ENCODE results near the gene TMEM63A. TPM values are rescaled to one million over a fixed set of nuclear protein-coding genes. Genes with fewer than 3 reads are reported as not detected.

The TMEM63A gene
- total and polyA plus RNA-seq, 2 of the 13 experiments (the other 11 are each of a cell fraction or from before 2014, with no cell fraction given) = 23.9 to 53.3 TPM

- TF ChIP-seq ZHX2 (IDR thresholded peaks at IDR 0.05; ENCODE audit: low read depth) (no peak), ZHX2 (CRISPR knock-in tag; IDR thresholded peaks at IDR 0.05; ENCODE audit: borderline replicate concordance) (no peak), ZNF615 (CRISPR knock-in tag; IDR thresholded peaks at IDR 0.05; ENCODE audit: borderline replicate concordance) (no peak), KIAA2018 (CRISPR knock-in tag; IDR thresholded peaks at IDR 0.05; ENCODE audit: borderline replicate concordance) (no peak), ZNF232 (CRISPR knock-in tag; IDR thresholded peaks at IDR 0.05; ENCODE audit: borderline replicate concordance) (peak; percentile 79; the same call in 1 of the 2 replicates), ZNF800 (CRISPR knock-in tag; IDR thresholded peaks at IDR 0.05) (no peak), ZNF790 (CRISPR knock-in tag; IDR thresholded peaks at IDR 0.05; ENCODE audit: borderline replicate concordance) (no peak), ESRRA (CRISPR knock-in tag; IDR thresholded peaks at IDR 0.05; ENCODE audit: low read depth) (no peak)
These were observed 57.1 kb downstream of the TMEM63A start (continued) for GRCh38 chr1:225825078-225825477.

Data from HepG2 (cell line).